GM21825 (cell line): ENCODE data around the gene POLDIP2.
A peak's percentile ranks its signal among the peaks of the same experiment; 100 is the strongest.
"Not testable (repeated sequence)": the region's sequence is repeated elsewhere in the genome, so short reads cannot be mapped to it uniquely, and the experiment has no call there.

Experiments used
- ATAC-seq: cut with Tn5 transposase; IDR thresholded peaks from one replicate; pipeline ENCODE4 v1.9.1; 2021; ENCODE audit warnings: mild to moderate bottlenecking, moderate library complexity; ENCODE audit not compliant: unreplicated experiment

The POLDIP2 gene

GRCh38 chr17:28338769-28339212 lies 18.5 kb downstream of the POLDIP2 start:
- ATAC-seq = not testable (repeated sequence)

GRCh38 chr17:28338056-28338768 lies 19.1 kb downstream of the POLDIP2 start:
- no peak for ATAC-seq

- ATAC-seq = no peak
Observed at GRCh38 chr17:28335959-28336871, 21.1 kb downstream of the POLDIP2 start.

- peak; percentile 94 for ATAC-seq
Observed at GRCh38 chr17:28335201-28335958, 21.9 kb downstream of the POLDIP2 start, which contains the start of the genes IFT20 and TNFAIP1. Gene IFT20, minus strand, starts transcription at chr17:28335472. Its CDS starts 3,487 bp downstream, at chr17:28331985. Gene TNFAIP1, plus strand, starts transcription at chr17:28335761. Its CDS starts 3,761 bp downstream, at chr17:28339522.

GRCh38 chr17:28334666-28335200 lies 22.6 kb downstream of the POLDIP2 start:
- ATAC-seq = peak; percentile 2

GRCh38 chr17:28334171-28334570 lies 23.2 kb downstream of the POLDIP2 start:
- ATAC-seq = no peak

GRCh38 chr17:28333083-28333746 lies 24.1 kb downstream of the POLDIP2 start:
- no peak for ATAC-seq

- no peak for ATAC-seq
Observed at GRCh38 chr17:28331891-28332420, 25.4 kb downstream of the POLDIP2 start.

GRCh38 chr17:28330671-28331070 lies 26.7 kb downstream of the POLDIP2 start:
- no peak for ATAC-seq

GRCh38 chr17:28328325-28328724 lies 29.0 kb downstream of the POLDIP2 start:
- ATAC-seq = no peak

GRCh38 chr17:28327709-28328108 lies 29.6 kb downstream of the POLDIP2 start:
- no peak for ATAC-seq

GRCh38 chr17:28327031-28327607 lies 30.2 kb downstream of the POLDIP2 start:
- ATAC-seq = no peak

- no peak for ATAC-seq
Observed at GRCh38 chr17:28326114-28326513, 31.2 kb downstream of the POLDIP2 start.

GRCh38 chr17:28325211-28325610 lies 32.1 kb downstream of the POLDIP2 start:
- ATAC-seq = no peak

- ATAC-seq = no peak
Observed at GRCh38 chr17:28324781-28325180, 32.5 kb downstream of the POLDIP2 start.

- ATAC-seq = no peak
Observed at GRCh38 chr17:28324267-28324745, 33.0 kb downstream of the POLDIP2 start.

GRCh38 chr17:28320215-28321061 lies 36.9 kb downstream of the POLDIP2 start:
- ATAC-seq = no peak

- ATAC-seq = no peak
Observed at GRCh38 chr17:28319598-28319935, 37.8 kb downstream of the POLDIP2 start.
